Epidermal melanocyte (primary cell): ENCODE data around the gene AQP4.

Experiments used
- DNase-seq: peaks from one replicate; pipeline ENCODE4 v3.0.0; 2011; ENCODE audit warnings: low spot score; ENCODE audit not compliant: insufficient read length

Gene AQP4

DNA sequence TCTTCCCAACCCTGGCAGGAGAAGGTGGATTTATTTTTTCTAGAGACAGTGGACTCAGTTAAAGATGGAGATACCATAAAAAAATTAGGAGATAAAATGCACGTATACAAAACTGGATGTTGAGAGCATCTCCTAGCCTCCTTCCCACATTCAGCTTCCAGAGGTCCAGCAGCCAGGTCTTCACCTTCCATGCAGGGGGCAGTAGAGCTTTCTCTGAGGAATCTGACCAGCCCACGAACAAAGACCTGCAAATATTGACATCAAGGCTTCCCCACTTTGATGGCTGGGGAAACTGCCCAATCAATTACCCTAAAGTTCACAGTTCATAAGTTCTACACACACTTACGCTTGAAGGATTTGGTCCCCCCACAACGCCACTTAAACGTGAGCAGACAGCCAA, 24.5 kb downstream of the AQP4 start:
- no peak for DNase-seq

DNA sequence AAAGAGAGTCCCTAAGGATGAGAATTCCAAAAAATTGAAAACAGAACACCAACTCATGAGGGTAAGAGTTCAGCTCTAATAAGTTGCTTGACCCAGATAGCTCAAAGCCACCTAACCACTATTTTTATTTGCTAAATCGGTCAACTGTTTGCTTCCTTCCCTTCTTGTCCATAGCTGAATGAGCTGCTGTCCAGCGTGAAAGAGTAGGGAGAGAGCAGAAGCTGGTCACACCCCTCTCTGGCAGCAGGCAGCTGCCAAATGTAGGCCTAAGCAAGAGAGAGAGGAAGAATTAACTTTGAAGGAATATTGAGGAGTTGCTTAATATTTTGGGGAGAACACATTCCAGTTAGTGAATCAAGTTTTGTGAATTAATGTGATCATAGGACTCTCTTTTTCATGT, 25.9 kb downstream of the AQP4 start:
- no peak for DNase-seq

DNA sequence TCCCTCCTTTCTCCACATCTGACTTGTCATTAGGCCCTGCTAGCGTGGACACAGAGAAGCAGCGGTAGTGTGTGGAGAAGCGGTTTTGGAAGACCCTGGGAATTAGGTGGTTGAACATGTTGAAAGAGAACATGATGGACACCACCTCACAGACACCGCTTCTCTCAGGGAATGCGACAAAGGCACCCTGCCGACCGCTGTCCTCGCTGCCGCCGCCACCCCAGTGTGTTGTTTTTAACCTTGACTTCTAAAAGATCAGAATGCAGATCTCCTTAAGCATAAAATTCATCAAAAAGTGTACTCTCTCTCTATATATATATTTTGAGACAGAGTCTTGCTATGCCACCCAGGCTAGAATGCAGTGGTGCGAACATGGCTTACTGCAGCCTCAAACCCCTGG, 33.2 kb downstream of the AQP4 start:
- DNase-seq = no peak

DNA sequence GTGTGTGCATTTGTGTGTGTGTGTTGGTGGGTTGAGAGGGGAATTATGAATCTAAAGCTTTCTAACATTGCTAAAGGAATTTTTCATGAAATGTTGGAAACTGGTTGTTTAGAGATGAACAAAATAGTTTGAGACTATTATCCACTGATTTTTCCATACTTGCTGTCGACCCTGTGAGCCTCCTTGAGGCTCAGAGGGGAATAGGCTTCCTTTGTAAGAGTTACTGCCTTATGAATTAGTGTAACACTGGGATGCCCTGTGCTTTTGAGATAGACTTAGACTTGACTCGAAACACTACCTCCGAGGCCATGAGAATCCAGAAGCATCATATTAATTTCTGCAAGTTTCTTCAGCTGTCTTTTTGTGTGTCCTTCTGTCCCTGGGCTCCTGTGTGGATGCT, 37.9 kb downstream of the AQP4 start:
- no peak for DNase-seq

DNA sequence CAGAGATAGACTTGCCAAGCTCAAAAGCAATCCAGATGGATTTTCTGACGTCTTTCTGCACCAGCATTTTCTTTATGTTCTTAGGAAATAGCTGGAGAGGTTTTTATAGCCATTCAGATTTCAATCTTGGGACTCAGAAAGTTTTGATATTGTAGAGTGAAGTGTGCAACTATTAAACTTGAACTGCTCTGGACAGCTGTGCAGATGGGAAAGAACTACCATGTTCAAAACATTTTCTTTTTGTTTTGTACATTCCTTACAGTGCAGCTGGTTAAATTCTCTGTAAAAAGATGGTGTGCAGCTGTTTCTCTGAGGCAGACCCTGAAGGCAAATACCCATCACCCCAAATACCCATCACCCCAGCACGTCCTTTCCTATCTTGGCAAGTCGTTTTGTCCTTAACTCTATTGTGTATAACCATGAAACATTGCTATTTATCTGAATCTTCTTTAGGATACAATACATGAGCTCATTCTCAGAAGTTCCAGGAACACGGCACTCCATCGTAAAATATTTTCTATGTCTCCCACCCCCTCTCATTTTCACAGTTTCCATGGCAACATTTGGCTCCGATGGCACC, 38.8 kb downstream of the AQP4 start:
- no peak for DNase-seq

DNA sequence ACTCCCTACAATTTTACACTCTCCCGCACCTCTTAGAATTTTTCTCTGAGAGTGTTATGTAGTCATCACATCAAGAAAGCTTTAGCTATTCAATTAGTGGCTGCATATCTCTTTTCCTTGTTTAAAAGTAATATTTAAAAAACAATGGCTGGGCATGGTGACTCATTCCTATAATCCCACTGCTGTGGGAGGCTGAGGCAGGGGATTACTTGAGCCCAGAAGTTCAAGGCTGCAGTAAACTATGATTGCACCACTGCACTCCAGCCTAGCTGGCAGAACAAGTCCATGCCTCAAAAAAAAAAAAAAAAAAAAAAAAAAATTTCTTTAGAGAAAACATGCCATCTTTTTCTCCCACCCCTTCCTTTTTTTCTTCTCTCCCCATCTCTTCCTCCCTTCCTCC, 44.3 kb downstream of the AQP4 start:
- no peak for DNase-seq

DNA sequence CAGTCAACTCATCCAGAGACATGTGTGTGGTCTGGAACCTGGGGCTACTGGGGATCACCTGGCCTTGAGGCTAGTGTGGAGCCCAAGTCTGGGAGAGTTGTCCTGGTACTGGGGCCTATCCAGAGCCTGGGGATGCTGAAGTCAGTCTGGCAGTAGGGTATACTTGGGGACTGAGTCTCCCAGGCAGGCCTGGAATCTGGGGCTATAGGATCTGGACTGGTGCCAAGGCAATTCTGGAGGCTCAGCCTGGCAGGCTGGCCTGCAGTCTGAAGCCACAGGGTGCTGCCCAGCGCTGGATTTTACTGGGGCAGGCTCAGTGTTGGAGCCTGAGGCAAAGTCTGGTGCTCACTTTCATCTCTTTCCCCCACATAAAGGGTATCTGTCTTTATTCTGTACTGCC, 46.5 kb downstream of the AQP4 start:
- no peak for DNase-seq

DNA sequence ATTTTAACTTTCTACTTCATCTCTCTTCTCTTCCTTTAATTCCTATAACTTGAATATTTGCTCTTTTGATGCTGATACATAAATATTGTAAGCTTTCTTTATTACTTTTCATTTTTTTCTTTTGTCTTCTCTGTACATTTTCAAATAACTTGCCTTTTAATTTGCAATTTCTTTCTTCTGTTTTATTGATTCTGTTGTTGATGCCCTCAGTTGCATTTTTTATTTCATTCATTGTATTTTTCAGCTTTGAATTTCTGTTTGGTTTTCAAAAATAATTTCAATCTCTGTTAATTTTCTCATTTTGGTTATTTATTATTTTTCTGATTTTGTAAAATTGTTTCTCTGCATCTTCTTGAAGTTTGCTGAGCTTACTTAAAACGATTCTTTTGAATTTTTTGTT, 47.0 kb downstream of the AQP4 start:
- DNase-seq = no peak

DNA sequence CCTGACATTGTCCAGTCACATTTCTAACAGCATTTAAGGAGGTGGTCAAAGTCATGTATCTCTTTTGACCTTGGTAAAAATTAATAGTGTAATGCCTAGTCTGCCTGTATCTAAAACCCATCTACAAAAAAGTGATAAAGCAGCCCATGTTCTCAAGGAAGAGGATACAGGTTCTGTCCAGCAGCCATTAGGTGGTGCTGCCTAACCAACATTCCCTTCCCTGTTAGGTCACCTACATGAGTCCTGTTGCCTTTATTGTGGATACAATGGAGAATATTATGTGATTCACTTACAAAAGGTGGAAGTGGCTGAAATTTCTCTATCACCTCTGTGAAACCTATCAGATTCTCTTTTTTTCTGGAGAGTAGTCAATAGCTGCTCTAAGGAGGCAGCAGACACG, 52.5 kb downstream of the AQP4 start:
- no peak for DNase-seq

DNA sequence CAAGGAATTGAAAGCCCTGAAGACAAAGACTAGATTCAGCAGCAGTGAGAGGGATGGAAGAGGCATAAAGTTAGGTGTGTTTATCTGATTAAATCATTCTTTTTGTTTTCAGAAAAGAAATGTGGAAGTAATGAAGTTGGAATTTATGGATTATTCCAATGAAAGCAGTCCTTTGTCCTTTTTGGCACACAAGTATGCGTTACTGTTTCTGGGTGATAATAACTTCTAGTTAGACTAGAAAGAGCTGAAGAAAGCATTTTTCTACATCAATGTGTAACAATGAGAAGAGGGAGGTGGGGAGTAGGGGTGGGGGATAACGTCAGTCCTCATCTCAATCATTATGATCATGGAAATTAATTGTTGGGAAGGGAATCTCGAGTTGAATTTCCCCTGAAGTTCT, 53.0 kb downstream of the AQP4 start:
- DNase-seq = no peak

DNA sequence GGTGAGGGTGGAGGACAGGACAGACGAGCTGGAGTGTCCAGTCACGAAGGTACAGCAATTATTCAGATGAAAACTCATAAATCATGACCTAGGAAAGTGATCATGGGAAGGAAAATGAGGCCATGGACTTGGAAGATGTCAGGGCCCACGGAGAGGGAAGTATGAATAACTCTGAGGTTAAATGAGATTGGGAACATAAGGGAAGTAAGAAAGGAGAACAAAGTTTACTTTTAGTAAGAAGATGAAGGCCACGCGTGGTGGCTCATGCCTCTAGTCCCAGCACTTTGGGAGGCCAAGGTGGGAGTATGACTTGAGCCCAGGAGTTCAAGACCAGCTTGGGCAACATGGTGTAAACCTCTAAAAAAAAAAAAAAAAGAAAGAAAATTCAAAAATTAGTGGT, 56.2 kb downstream of the AQP4 start:
- DNase-seq = no peak

DNA sequence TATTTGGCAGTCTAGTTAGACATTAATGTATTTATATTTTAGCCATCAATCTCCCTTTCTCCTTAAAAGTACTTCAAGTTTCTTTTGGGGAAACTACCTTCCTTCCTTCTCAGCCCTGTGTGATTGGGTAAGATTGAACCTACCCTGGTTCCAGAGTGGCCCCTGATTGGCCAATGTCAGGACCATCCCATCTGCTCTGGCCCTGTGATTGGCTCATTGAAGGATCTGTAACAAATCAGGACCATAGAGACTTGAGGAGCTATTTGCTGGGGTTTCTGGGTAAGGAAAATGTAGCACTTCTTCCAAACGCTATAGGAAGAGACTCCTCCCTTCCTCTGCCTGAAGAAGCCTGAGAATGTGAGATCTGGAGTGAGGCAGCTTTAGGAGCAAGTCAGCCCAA, 59.3 kb downstream of the AQP4 start:
- no peak for DNase-seq

DNA sequence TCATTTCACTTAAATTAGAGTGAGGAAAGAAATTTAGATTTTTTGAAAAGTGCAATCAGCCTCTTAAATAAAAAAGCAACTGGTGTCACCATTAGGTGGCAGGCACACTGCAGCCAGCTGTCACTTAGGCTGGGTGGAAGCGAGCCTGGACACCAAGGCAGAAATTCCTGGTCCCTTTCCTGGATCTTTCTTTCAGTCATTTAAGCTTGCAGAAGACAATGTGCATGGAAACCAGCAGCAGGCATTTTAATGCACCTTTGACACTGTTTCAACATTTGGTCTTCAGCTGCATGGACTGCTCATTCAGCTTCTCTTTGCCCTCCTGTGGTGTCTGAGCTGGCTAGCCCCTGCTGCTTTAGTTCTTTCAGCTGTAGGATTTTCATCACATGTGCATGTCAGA, 61.0 kb downstream of the AQP4 start:
- DNase-seq = no peak

DNA sequence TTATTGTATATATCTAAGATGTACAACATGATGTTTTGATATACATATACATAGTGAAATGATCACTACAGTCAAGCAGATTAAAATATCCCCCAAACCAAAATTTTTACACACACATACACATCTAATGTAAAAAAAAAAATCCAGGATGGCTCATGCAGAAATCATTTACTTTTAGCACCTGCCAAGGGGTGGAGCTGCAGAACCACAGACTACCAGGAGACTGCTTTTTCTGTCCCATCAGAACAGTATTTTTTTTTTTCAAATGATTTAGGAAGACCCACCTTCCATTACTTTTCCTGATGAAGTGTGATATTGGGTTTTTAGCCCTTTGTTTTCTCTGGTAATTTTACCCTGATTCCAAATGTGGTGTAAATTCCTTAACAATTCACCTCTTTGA, 61.9 kb downstream of the AQP4 start:
- no peak for DNase-seq

DNA sequence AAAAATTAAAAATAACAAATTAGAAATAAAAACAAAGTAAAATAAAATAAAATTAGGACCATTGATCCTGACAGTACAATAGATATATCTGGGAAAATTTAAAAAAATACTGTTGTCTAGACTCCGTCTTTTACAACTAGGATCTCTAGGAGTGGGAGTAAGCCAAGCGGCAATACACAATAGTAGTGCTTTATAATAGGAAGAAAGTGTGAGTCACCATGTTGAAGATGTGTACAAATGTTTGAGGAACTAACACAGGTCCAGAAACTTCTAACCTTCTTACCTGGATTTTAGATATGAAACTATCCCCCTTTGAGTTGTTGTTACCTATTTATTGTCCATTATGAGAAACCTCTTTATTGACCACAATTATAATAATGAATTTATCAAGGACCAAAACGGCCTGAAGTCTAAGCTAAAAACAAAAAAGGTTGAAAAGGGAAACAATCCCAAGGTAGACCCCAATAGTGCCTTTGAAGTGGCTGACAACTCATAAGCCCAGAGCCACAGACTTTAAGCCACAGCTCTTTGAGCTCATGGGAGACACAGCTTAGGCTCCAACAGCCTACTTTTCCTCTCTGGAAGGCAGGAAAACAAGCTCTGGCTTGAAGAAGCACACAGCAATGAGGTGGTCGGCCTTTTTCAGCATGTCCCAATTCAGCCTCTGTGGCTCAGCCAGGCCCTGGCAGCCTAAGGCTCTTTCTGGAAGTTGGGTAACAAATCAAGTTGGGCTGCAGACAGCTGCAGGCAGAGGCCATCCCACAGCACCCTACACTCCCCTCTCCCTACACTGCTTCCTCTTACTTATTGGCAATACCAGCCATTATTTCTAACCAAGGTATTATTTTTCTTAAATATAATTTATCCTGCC, 62.9 kb downstream of the AQP4 start:
- no peak for DNase-seq
